Lower leg skin (tissue), 3 donors: Measurements from ENCODE around the gene UBE2F.

Experiments
- POLR2A ChIP-seq, 2 donors: fragments of 450-650 bp; IDR thresholded peaks; one replicate each; pipeline ENCODE4 v1.6.1; 2016 to 2017; ENCODE audit warnings: antibody characterized with exemption in 2 of 2, mild to moderate bottlenecking in 1 of 2, moderate library complexity in 1 of 2
- TF ChIP-seq, protein P1 (sequence below), 3 donors: fragments of 450-650 bp; IDR thresholded peaks; one replicate each; pipeline ENCODE4 v1.5.1; 2016; ENCODE audit warnings: antibody characterized with exemption in 3 of 3, mild to moderate bottlenecking in 3 of 3, moderate library complexity in 2 of 3

DNA sequence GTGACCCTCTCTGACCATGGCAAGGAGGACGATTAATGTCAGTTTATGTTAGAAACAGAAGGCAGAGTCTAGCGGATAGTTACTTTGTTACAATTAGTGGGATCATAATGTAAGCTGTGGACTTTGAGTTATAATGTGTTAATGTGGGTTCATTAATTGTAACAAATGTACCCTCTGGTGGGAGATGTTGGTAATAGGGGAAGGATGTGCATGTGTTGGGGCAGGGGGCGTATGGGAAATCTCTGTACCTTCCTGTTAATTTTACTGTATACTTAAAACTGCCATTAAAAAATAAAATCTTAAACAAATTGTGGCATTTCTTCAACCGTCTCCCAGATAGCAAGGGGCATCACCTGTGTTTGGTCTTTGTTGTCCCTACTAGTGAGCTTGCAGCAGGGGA lies 4.8 kb downstream of the UBE2F start:
- TF ChIP-seq, protein P1, sequence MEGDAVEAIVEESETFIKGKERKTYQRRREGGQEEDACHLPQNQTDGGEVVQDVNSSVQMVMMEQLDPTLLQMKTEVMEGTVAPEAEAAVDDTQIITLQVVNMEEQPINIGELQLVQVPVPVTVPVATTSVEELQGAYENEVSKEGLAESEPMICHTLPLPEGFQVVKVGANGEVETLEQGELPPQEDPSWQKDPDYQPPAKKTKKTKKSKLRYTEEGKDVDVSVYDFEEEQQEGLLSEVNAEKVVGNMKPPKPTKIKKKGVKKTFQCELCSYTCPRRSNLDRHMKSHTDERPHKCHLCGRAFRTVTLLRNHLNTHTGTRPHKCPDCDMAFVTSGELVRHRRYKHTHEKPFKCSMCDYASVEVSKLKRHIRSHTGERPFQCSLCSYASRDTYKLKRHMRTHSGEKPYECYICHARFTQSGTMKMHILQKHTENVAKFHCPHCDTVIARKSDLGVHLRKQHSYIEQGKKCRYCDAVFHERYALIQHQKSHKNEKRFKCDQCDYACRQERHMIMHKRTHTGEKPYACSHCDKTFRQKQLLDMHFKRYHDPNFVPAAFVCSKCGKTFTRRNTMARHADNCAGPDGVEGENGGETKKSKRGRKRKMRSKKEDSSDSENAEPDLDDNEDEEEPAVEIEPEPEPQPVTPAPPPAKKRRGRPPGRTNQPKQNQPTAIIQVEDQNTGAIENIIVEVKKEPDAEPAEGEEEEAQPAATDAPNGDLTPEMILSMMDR (IDR thresholded peaks at IDR 0.05): no peak
- TF ChIP-seq POLR2A (IDR thresholded peaks at IDR 0.05): no peak
